Prostate gland (tissue), 2 donors: Measurements from ENCODE around the gene ATXN1.

Experiments used
- CTCF ChIP-seq, 4 experiments: fragments of 200-600 bp in 2 of 4; fragments of 450-650 bp in 2 of 4; sonication (generic) in 2 of 4; IDR thresholded peaks; 1 replicate in 3 of 4; 2 replicates in 1 of 4; pipeline ENCODE4 v1.5.1; 2016 to 2019; ENCODE audit warnings: antibody characterized with exemption in 4 of 4, mild to moderate bottlenecking in 2 of 4, moderate library complexity in 2 of 4
- POLR2A ChIP-seq: fragments of 450-650 bp; IDR thresholded peaks from one replicate; pipeline ENCODE4 v1.6.1; 2016; ENCODE audit warnings: antibody characterized with exemption, mild to moderate bottlenecking
- POLR2AphosphoS5 ChIP-seq: sonication (generic); formaldehyde crosslinking; IDR thresholded peaks from one replicate; pipeline ENCODE4 v1.6.1; 2017; ENCODE audit warnings: antibody characterized with exemption

- TF ChIP-seq CTCF (IDR thresholded peaks at IDR 0.05) = no peak
- no peak for TF ChIP-seq POLR2A
- TF ChIP-seq POLR2AphosphoS5 = no peak
Observed at GRCh38 chr6:16756660-16757255, 4.5 kb downstream of the ATXN1 start.
